HEK293 (cell line): Measurements from ENCODE around the gene TOMM5.

ENCODE experiments used
- CTCF ChIA-PET: fragments of 350-600 bp; formaldehyde crosslinking; extraction: SDS; loops from one replicate; lab custom pipeline; 2021; ENCODE audit warnings: antibody characterized with exemption; lab: Yijun Ruan, JAX
- POLR2A ChIA-PET: fragments of 300-600 bp; formaldehyde crosslinking; extraction: SDS; loops from one replicate; lab custom pipeline; 2020; ENCODE audit warnings: antibody characterized with exemption, inconsistent platforms; lab: Yijun Ruan, JAX
- H3K27ac ChIP-seq: fragments of 200-500 bp; sonication (Bioruptor generic); 2 replicates; pipeline ENCODE4 v1.5.1; 2014; ENCODE audit warnings: low read depth, low read length, control low read depth, inconsistent platforms; ENCODE audit errors: extremely low read depth
- H3K36me3 ChIP-seq, 2 experiments: fragments of 200-500 bp in 1 of 2; sonication (Bioruptor generic) in 1 of 2; 1 replicate in 1 of 2; 2 replicates in 1 of 2; pipeline ENCODE4 v1.5.1; 2014 to 2017; ENCODE audit warnings: inconsistent platforms in 2 of 2, low read length in 2 of 2; ENCODE audit not compliant: control insufficient read depth in 2 of 2, insufficient read depth in 1 of 2
- H3K4me1 ChIP-seq: fragments of 200-500 bp; sonication (Bioruptor generic); 2 replicates; pipeline ENCODE4 v1.5.1; 2014; ENCODE audit warnings: mild to moderate bottlenecking, low read length, inconsistent platforms; ENCODE audit not compliant: control insufficient read depth, insufficient read depth
- H3K4me3 ChIP-seq: 2 replicates; pipeline ENCODE4 v1.5.1; 2011; ENCODE audit warnings: low read depth, mild to moderate bottlenecking, control low read depth, low read length, moderate library complexity
- H3K9me3 ChIP-seq: fragments of 200-500 bp; sonication (Bioruptor generic); 2 replicates; pipeline ENCODE4 v1.5.1; 2014; ENCODE audit warnings: low read depth, low read length, inconsistent platforms; ENCODE audit not compliant: control insufficient read depth, insufficient read depth
- EGR2 ChIP-seq: fragments of 450-650 bp; formaldehyde crosslinking; IDR thresholded peaks from 2 replicates; pipeline ENCODE4 v1.5.1; 2016; ENCODE audit warnings: low read depth, missing biosample characterization, missing genetic modification characterization
- HOXA7 ChIP-seq: sonication (generic); formaldehyde crosslinking; IDR thresholded peaks from 2 replicates; pipeline ENCODE4 v1.8.1; 2022; ENCODE audit warnings: missing genetic modification reagents, borderline replicate concordance
- KLF17 ChIP-seq: fragments of 450-650 bp; formaldehyde crosslinking; IDR thresholded peaks from 2 replicates; pipeline ENCODE4 v1.5.1; 2016; ENCODE audit warnings: missing biosample characterization, missing genetic modification characterization
- SP7 ChIP-seq: fragments of 450-650 bp; formaldehyde crosslinking; IDR thresholded peaks from 2 replicates; pipeline ENCODE4 v1.5.1; 2016; ENCODE audit warnings: missing biosample characterization, missing genetic modification characterization
- ZBTB10 ChIP-seq: fragments of 450-650 bp; formaldehyde crosslinking; IDR thresholded peaks from 2 replicates; pipeline ENCODE4 v1.5.1; 2016; ENCODE audit warnings: missing biosample characterization, missing genetic modification characterization
- ZBTB20 ChIP-seq: fragments of 450-650 bp; formaldehyde crosslinking; IDR thresholded peaks from 2 replicates; pipeline ENCODE4 v1.5.1; 2016; ENCODE audit warnings: missing biosample characterization, missing genetic modification characterization
- ZBTB48 ChIP-seq: fragments of 450-650 bp; formaldehyde crosslinking; IDR thresholded peaks from 2 replicates; pipeline ENCODE4 v1.5.1; 2016; ENCODE audit warnings: missing biosample characterization, missing genetic modification characterization
- ZBTB7A ChIP-seq: fragments of 450-650 bp; formaldehyde crosslinking; IDR thresholded peaks from 2 replicates; pipeline ENCODE4 v1.5.1; 2016; ENCODE audit warnings: low read depth, missing biosample characterization, missing genetic modification characterization
- ZFHX2 ChIP-seq: fragments of 450-650 bp; formaldehyde crosslinking; conservative IDR thresholded peaks from 2 replicates; pipeline ENCODE4 v1.5.1; 2016; ENCODE audit warnings: missing biosample characterization, missing genetic modification characterization
- ZFP37 ChIP-seq: fragments of 450-650 bp; formaldehyde crosslinking; IDR thresholded peaks from 2 replicates; pipeline ENCODE4 v1.5.1; 2016; ENCODE audit warnings: missing biosample characterization, missing genetic modification characterization
- ZNF133 ChIP-seq: fragments of 450-650 bp; formaldehyde crosslinking; IDR thresholded peaks from 2 replicates; pipeline ENCODE4 v1.5.1; 2016; ENCODE audit warnings: missing biosample characterization, missing genetic modification characterization
- ZNF157 ChIP-seq: fragments of 450-650 bp; formaldehyde crosslinking; IDR thresholded peaks from 2 replicates; pipeline ENCODE4 v1.5.1; 2016; ENCODE audit warnings: missing biosample characterization, missing genetic modification characterization
- ZNF239 ChIP-seq: fragments of 450-650 bp; formaldehyde crosslinking; IDR thresholded peaks from 2 replicates; pipeline ENCODE4 v1.5.1; 2016; ENCODE audit warnings: missing biosample characterization, missing genetic modification characterization
- ZNF416 ChIP-seq: fragments of 450-650 bp; formaldehyde crosslinking; IDR thresholded peaks from 2 replicates; pipeline ENCODE4 v1.5.1; 2016; ENCODE audit warnings: missing biosample characterization, missing genetic modification characterization
- ZNF423 ChIP-seq: fragments of 450-650 bp; formaldehyde crosslinking; IDR thresholded peaks from 2 replicates; pipeline ENCODE4 v1.5.1; 2016; ENCODE audit warnings: missing biosample characterization, missing genetic modification characterization
- ZNF513 ChIP-seq: fragments of 450-650 bp; IDR thresholded peaks from 2 replicates; pipeline ENCODE4 v1.5.1; 2018; ENCODE audit warnings: missing biosample characterization, missing genetic modification characterization
- ZNF561 ChIP-seq: fragments of 450-650 bp; IDR thresholded peaks from 2 replicates; pipeline ENCODE4 v1.5.1; 2018; ENCODE audit warnings: missing biosample characterization, missing genetic modification characterization, borderline replicate concordance
- ZNF664 ChIP-seq: fragments of 450-650 bp; formaldehyde crosslinking; IDR thresholded peaks from 2 replicates; pipeline ENCODE4 v1.5.1; 2016; ENCODE audit warnings: missing biosample characterization, missing genetic modification characterization
- ZNF670 ChIP-seq: fragments of 450-650 bp; formaldehyde crosslinking; IDR thresholded peaks from 2 replicates; pipeline ENCODE4 v1.5.1; 2016; ENCODE audit warnings: missing biosample characterization, missing genetic modification characterization, low read depth
- ZNF776 ChIP-seq: fragments of 450-650 bp; formaldehyde crosslinking; IDR thresholded peaks from 2 replicates; pipeline ENCODE4 v1.5.0; 2017; ENCODE audit warnings: missing biosample characterization, missing genetic modification characterization, borderline replicate concordance
- ZSCAN4 ChIP-seq: fragments of 450-650 bp; formaldehyde crosslinking; IDR thresholded peaks from 2 replicates; pipeline ENCODE4 v1.5.1; 2017; ENCODE audit warnings: missing biosample characterization, missing genetic modification characterization
- ZXDB ChIP-seq: fragments of 450-650 bp; formaldehyde crosslinking; IDR thresholded peaks from 2 replicates; pipeline ENCODE4 v1.5.1; 2016; ENCODE audit warnings: missing biosample characterization, missing genetic modification characterization

The TOMM5 gene

GRCh38 chr9:37621273-37622121 lies 29.1 kb upstream of the TOMM5 start:
- Histone ChIP-seq H3K36me3 (no peaks in the 10 kb centered on the region), H3K9me3 (no peaks in the 10 kb centered on the region), H3K4me3 (no peak overlapping the region), H3K27ac (no peak overlapping the region), H3K4me1 (no peaks in the 10 kb centered on the region)
- POLR2A ChIA-PET, result no interaction called here
- CTCF ChIA-PET, result interaction anchor here (0.8 kb wide), 1 partner anchor 39 kb away, joined by 3 read pairs; no protein-coding TSS in a partner anchor
- TF ChIP-seq ZNF423 (tag by site-specific recombination) (no peak), ZFHX2 (tag by site-specific recombination) (peak; percentile 55), EGR2 (tag by site-specific recombination) (0 out of 2 replicates have a peak, but pooled peaks have one; percentile 15), ZBTB20 (tag by site-specific recombination) (peak; percentile 21; the same call in 1 of the 2 replicates), ZBTB7A (tag by site-specific recombination) (no peak)

GRCh38 chr9:37620396-37620795 lies 28.0 kb upstream of the TOMM5 start:
- Histone ChIP-seq H3K36me3 (no peaks in the 10 kb centered on the region), H3K4me3 (no peak overlapping the region), H3K4me1 (no peaks in the 10 kb centered on the region), H3K9me3 (no peaks in the 10 kb centered on the region), H3K27ac (no peak overlapping the region)
- ChIA-PET POLR2A (interaction anchor here (0.6 kb wide), 1 partner anchor 495 kb away, joined by 4 read pairs; no protein-coding TSS in a partner anchor), CTCF (interaction anchor here (0.6 to 0.7 kb wide), 2 partner anchors 203 to 380 kb away, joined by 3 to 5 read pairs; no protein-coding TSS in a partner anchor)
- TF ChIP-seq ZNF416 (tag by site-specific recombination), result no peak
- no peak for TF ChIP-seq ZBTB48
- no peak for TF ChIP-seq HOXA7
- no peak for TF ChIP-seq ZFP37 (tag by site-specific recombination)
- no peak for TF ChIP-seq ZNF513 (tag by site-specific recombination)
- TF ChIP-seq ZSCAN4, result no peak
- no peak for TF ChIP-seq ZXDB
- TF ChIP-seq ZNF776 (tag by site-specific recombination), result no peak
- TF ChIP-seq ZNF670 (tag by site-specific recombination), result no peak
- no peak for TF ChIP-seq ZBTB10 (tag by site-specific recombination)
- TF ChIP-seq ZNF561 (tag by site-specific recombination), result no peak
- TF ChIP-seq ZNF157 (tag by site-specific recombination), result no peak
- no peak for TF ChIP-seq SP7
- TF ChIP-seq ZNF664 (tag by site-specific recombination), result no peak
- TF ChIP-seq KLF17, result no peak
- TF ChIP-seq ZNF133 (tag by site-specific recombination), result no peak
- no peak for TF ChIP-seq ZNF239 (tag by site-specific recombination)
